Measurements from ENCODE around the gene SNHG17.

SNHG17 gene

DNA sequence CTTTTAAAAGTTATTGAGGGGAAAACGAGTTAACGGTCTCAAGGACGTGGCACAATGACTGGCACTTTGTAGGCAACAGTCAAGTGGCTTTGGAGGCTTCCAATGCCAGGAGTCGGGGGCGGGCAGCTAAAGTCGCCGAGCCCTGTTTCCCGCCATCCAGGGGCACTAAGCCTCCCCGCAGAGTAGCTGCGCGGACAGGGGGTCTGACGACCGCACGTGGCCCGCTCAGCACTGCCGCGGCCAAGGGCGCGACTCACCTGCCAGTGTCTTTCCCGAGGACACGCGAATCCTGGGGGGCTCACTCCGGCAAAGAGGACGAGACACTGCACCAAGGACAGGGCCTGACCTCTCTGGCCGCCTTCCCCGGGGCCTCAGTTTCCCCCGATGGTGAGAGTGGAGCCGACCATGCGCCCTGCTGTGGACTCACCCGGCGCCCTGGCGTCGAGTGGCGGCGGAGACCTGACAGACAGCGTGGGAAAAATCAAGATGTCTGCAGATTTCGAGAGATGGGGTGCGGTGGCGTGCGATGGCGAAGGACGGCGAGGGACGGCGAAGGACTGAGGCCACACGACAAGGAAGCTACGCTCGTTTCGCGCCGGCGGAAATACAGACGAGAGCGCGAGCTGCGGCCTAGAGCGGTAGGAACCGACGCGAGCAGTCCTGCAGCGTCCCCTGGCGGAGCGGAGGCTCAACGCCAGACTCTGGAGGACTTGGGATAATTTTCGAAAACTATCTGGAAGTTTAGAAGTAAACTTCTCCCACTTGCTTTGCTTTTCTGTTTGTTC is at the start of gene SNHG17:
SNHG17 (minus strand) TSS at position 559 of the 785 bp plus-strand sequence.
- H3K27me3 ChIP-seq (ENCODE audit: insufficient read depth, low read depth, severe bottlenecking): no peaks in the 10 kb centered on the region
- DNase-seq: peak; percentile 85
- H3K36me3 ChIP-seq: peaks cover 51% of the 10 kb centered on the region
- peak within 1 kb of the TSS; percentile 86 for H3K27ac ChIP-seq
- H3K4me3 ChIP-seq (ENCODE audit: low read depth, low read length): peak within 1 kb of the TSS; percentile 99
- H3K9me3 ChIP-seq (ENCODE audit: severe bottlenecking): no peaks in the 10 kb centered on the region
- peak; percentile 99 for TF ChIP-seq CTCF (IDR thresholded peaks at IDR 0.05; ENCODE audit: low read depth, low read length)

DNA sequence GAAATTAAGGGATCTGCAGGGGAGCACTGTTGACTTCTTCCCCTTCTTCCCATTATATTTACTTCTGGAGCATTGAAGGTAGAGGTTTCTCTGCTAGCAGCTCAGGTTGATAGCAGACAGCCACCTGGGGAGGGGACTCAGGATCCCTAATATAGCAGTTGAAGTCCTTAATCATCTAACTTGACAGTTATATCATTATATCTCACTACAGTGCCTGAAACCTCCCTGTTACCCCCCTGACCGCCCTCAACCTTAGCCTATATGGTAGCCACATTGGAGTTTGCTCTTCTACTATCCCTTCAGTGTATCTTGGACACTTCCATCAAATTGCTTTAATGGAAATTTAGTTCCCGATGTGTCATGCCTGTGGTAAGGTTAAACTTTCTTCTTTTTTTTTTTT is 44.5 kb upstream of the SNHG17 start:
- no peak for DNase-seq
- no peak overlapping the region for H3K4me3 ChIP-seq (ENCODE audit: low read depth, low read length)
- peaks cover 28% of the 10 kb centered on the region for H3K36me3 ChIP-seq
- no peaks in the 10 kb centered on the region for H3K27me3 ChIP-seq (ENCODE audit: insufficient read depth, low read depth, severe bottlenecking)
- no peak overlapping the region for H3K27ac ChIP-seq
- no peaks in the 10 kb centered on the region for H3K9me3 ChIP-seq (ENCODE audit: severe bottlenecking)
- TF ChIP-seq CTCF (IDR thresholded peaks at IDR 0.05; ENCODE audit: low read depth, low read length): no peak

- TF ChIP-seq CTCF (IDR thresholded peaks at IDR 0.05; ENCODE audit: low read depth, low read length): no peak
- no peak for DNase-seq
- H3K4me3 ChIP-seq (ENCODE audit: low read depth, low read length): no peak overlapping the region
- no peaks in the 10 kb centered on the region for H3K9me3 ChIP-seq (ENCODE audit: severe bottlenecking)
- H3K36me3 ChIP-seq: peaks cover 26% of the 10 kb centered on the region
- H3K27me3 ChIP-seq (ENCODE audit: insufficient read depth, low read depth, severe bottlenecking): no peaks in the 10 kb centered on the region
- no peak overlapping the region for H3K27ac ChIP-seq
Observed at GRCh38 chr20:38477747-38478146, 42.6 kb upstream of the SNHG17 start.

- Histone ChIP-seq H3K36me3 (peaks cover 9% of the 10 kb centered on the region), H3K27me3 (ENCODE audit: insufficient read depth, low read depth, severe bottlenecking) (no peaks in the 10 kb centered on the region), H3K27ac (peak overlapping the region; percentile 87), H3K9me3 (ENCODE audit: severe bottlenecking) (no peaks in the 10 kb centered on the region), H3K4me3 (ENCODE audit: low read depth, low read length) (peak overlapping the region; percentile 68)
- no peak for DNase-seq
- TF ChIP-seq CTCF (IDR thresholded peaks at IDR 0.05; ENCODE audit: low read depth, low read length): 0 out of 2 replicates have a peak, but pooled peaks have one; percentile 22
Observed at GRCh38 chr20:38473367-38473795, 38.3 kb upstream of the SNHG17 start.

DNA sequence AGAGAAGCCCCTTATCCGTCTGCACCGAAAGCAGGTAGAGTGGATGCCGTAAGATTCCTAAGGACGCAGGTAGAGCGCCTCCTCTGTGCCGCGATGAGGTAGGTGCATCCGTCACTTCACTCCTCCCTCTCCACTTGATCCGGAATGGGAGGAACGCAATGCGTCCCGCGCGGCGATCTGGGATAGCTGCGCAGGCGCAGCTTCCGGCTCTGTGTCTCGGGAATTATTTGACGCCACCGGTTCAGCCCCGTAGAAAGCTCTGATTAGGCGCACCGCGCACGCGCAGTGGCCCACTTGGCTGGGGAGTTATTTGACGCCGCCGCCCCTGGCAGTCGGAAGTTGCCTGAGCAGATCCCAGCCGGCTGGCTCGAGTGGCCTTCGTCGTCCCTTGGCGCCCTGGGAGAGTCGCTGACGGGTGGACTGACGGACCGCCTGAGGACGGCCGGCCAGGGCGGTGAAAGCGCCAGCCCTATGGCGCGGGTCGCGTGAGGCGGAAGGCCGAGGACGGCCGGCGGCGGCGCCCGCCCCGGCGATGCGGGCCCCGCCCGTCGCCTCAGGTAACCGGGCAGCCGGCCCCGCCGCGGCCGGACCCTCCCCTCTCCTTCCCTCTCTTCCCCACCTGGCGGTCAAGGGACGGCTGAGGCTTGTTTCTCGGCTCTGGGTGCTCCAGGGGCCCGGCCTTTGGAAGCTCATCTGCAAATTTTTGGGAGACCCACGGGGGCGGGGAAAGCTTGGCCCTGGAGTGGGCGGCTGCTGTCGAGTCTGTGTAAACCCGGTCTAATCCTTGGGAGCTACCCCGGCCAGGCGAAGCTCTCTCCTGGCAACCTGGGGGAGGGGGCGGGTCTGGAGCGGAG is 37.6 kb upstream of the SNHG17 start, which contains the start of gene RALGAPB:
RALGAPB (plus strand) TSS at position 331 of the 854 bp plus-strand sequence. CDS start 15,590 bp downstream, outside the sequence.
- H3K27ac ChIP-seq: peak within 1 kb of the TSS; percentile 87
- no peaks in the 10 kb centered on the region for H3K9me3 ChIP-seq (ENCODE audit: severe bottlenecking)
- no peaks in the 10 kb centered on the region for H3K27me3 ChIP-seq (ENCODE audit: insufficient read depth, low read depth, severe bottlenecking)
- H3K4me3 ChIP-seq (ENCODE audit: low read depth, low read length): peak within 1 kb of the TSS; percentile 68
- peak; percentile 99 for DNase-seq
- H3K36me3 ChIP-seq: peaks cover 9% of the 10 kb centered on the region
- TF ChIP-seq CTCF (IDR thresholded peaks at IDR 0.05; ENCODE audit: low read depth, low read length): peak; percentile 86
